ENCODE data around the gene GART. TPM values are rescaled to one million over a fixed set of nuclear protein-coding genes. Genes with fewer than 3 reads are reported as not detected.

GART gene
- total RNA-seq, 1 experiment from 2014 or later = 162 TPM

- no peak overlapping the region for H2BK5ac ChIP-seq (ENCODE audit: insufficient read length, low read length)
- H3T11ph ChIP-seq (ENCODE audit: low read length) = no peak overlapping the region
- H3K27ac ChIP-seq (ENCODE audit: insufficient read length, low read depth, low read length) = no peak overlapping the region
- TF ChIP-seq, protein P1, sequence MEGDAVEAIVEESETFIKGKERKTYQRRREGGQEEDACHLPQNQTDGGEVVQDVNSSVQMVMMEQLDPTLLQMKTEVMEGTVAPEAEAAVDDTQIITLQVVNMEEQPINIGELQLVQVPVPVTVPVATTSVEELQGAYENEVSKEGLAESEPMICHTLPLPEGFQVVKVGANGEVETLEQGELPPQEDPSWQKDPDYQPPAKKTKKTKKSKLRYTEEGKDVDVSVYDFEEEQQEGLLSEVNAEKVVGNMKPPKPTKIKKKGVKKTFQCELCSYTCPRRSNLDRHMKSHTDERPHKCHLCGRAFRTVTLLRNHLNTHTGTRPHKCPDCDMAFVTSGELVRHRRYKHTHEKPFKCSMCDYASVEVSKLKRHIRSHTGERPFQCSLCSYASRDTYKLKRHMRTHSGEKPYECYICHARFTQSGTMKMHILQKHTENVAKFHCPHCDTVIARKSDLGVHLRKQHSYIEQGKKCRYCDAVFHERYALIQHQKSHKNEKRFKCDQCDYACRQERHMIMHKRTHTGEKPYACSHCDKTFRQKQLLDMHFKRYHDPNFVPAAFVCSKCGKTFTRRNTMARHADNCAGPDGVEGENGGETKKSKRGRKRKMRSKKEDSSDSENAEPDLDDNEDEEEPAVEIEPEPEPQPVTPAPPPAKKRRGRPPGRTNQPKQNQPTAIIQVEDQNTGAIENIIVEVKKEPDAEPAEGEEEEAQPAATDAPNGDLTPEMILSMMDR (conservative IDR thresholded peaks at IDR 0.05) = no peak
- no peak overlapping the region for H3K23ac ChIP-seq (ENCODE audit: insufficient read length, low read depth, low read length)
- no peak for DNase-seq
- H4K20me1 ChIP-seq (ENCODE audit: control insufficient read depth, insufficient read depth, insufficient read length) = no peaks in the 10 kb centered on the region
- no peak overlapping the region for H3K56ac ChIP-seq (ENCODE audit: insufficient read length, low read depth, low read length)
- peak overlapping the region; percentile 87 for H3K4me2 ChIP-seq (ENCODE audit: insufficient read depth, insufficient read length, low read length)
- no peak overlapping the region for H2BK120ac ChIP-seq (ENCODE audit: low read depth, low read length, poor library complexity, severe bottlenecking)
- peaks cover 2% of the 10 kb centered on the region; the same call in 1 of the 2 replicates for H3K4me1 ChIP-seq (ENCODE audit: insufficient read depth, low read length)
- Mint-ChIP-seq H3K27me3 (ENCODE audit: low read depth) (peaks cover 2% of the 10 kb centered on the region; the same call in 1 of the 2 replicates), H3K27ac (no peak overlapping the region), H3K36me3 (ENCODE audit: insufficient read depth in 1 of 3, low read depth in 3 of 3) (no peaks in the 10 kb centered on the region; a peak in 2 of 7 replicates), H3K4me3 (peak overlapping the region; percentile 83 to 95), H3K9me3 (no peaks in the 10 kb centered on the region), H3K4me1 (peaks cover 6 to 8% of the 10 kb centered on the region in 2 experiments)
- no peak overlapping the region for H2BK12ac ChIP-seq (ENCODE audit: insufficient read length, low read depth, low read length)
- no peak overlapping the region for H4K8ac ChIP-seq (replicated peaks; ENCODE audit: insufficient read length, low read depth, low read length)
- H2BK15ac ChIP-seq (ENCODE audit: low read depth, low read length) = no peak overlapping the region
- no peak overlapping the region for H4K5ac ChIP-seq (ENCODE audit: insufficient read length, low read depth, low read length)
- H3K9ac ChIP-seq (ENCODE audit: extremely low read depth, insufficient read length, low read length) = no peak overlapping the region
- no peak overlapping the region for H2AK5ac ChIP-seq (ENCODE audit: insufficient read length, low read length)
- H3K18ac ChIP-seq (ENCODE audit: insufficient read length, low read depth, low read length) = no peak overlapping the region
- H3K14ac ChIP-seq (ENCODE audit: insufficient read depth, low read length) = no peak overlapping the region
- peaks cover 20% of the 10 kb centered on the region for H3K23me2 ChIP-seq (ENCODE audit: insufficient read length, low read depth, low read length, poor library complexity, severe bottlenecking)
- no peaks in the 10 kb centered on the region for H3K79me2 ChIP-seq (ENCODE audit: insufficient read depth, low read length)
- peaks cover 2% of the 10 kb centered on the region for H3K79me1 ChIP-seq (ENCODE audit: insufficient read depth, low read depth, low read length, poor library complexity, severe bottlenecking)
- WGBS (ENCODE audit: extremely low coverage, insufficient read length, low lambda C conversion rate) = no CpG with 5 or more reads among the region's 9 CpGs
- H2BK20ac ChIP-seq (ENCODE audit: low read depth, low read length, poor library complexity, severe bottlenecking) = no peak overlapping the region
- H3K27me3 ChIP-seq (ENCODE audit: insufficient read depth, low read length) = no peaks in the 10 kb centered on the region
- H2AFZ ChIP-seq (ENCODE audit: low read length) = no peak overlapping the region
- no peak overlapping the region for H3K4ac ChIP-seq (ENCODE audit: low read depth, low read length)
- H4K91ac ChIP-seq (ENCODE audit: insufficient read length, low read depth, low read length) = no peak overlapping the region
- H3K9me3 ChIP-seq (ENCODE audit: control insufficient read depth, low read depth, low read length) = no peaks in the 10 kb centered on the region
Observed at GRCh38 chr21:33478182-33478581, 63.7 kb downstream of the GART start.
